ENCODE data around the gene PHYKPL. TPM values are rescaled to one million over a fixed set of nuclear protein-coding genes. Genes with fewer than 3 reads are reported as not detected.

Gene PHYKPL
- total RNA-seq, 1 experiment from 2014 or later = 48.8 TPM

DNA sequence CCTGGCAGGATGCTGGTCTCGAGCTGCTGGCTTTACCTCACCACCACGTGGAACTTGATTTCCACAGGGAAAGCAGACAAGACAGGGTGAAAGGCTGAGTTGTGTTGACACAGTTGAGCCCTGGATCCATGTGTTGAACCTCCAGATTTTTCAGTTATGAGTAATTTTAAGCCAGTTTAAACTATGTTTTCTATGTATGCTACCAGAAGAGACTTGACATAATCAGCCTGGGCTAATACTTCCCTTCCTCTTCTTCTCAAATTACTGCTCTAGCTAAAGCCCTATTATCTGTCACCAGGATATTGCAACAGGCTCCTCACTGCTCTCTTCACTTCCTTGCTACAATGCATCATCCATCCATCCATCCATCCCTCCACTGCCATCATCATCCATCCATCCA lies 12.0 kb upstream of the PHYKPL start:
- H3K4me1 Mint-ChIP-seq = peaks cover 3% of the 10 kb centered on the region in 2 experiments
- Histone ChIP-seq H4K5ac (ENCODE audit: insufficient read length, low read depth, low read length) (no peak overlapping the region), H3K14ac (ENCODE audit: insufficient read depth, low read length) (no peak overlapping the region), H2BK120ac (ENCODE audit: low read depth, low read length, poor library complexity, severe bottlenecking) (no peak overlapping the region), H3K9ac (ENCODE audit: extremely low read depth, insufficient read length, low read length) (no peak overlapping the region), H4K8ac (replicated peaks; ENCODE audit: insufficient read length, low read depth, low read length) (no peak overlapping the region), H3K4ac (ENCODE audit: low read depth, low read length) (no peak overlapping the region), H3K79me1 (ENCODE audit: insufficient read depth, low read depth, low read length, poor library complexity, severe bottlenecking) (no peaks in the 10 kb centered on the region), H3K27me3 (ENCODE audit: insufficient read depth, low read length) (no peaks in the 10 kb centered on the region), H3K4me2 (ENCODE audit: insufficient read depth, insufficient read length, low read length) (no peak overlapping the region), H3K56ac (ENCODE audit: insufficient read length, low read depth, low read length) (no peak overlapping the region), H3K18ac (ENCODE audit: insufficient read length, low read depth, low read length) (no peak overlapping the region), H2AK5ac (ENCODE audit: insufficient read length, low read length) (no peak overlapping the region), H2BK15ac (ENCODE audit: low read depth, low read length) (no peak overlapping the region), H4K91ac (ENCODE audit: insufficient read length, low read depth, low read length) (no peak overlapping the region), H3T11ph (ENCODE audit: low read length) (no peak overlapping the region), H2BK5ac (ENCODE audit: insufficient read length, low read length) (no peak overlapping the region), H3K4me1 (ENCODE audit: insufficient read depth, low read length) (no peaks in the 10 kb centered on the region), H3K23me2 (ENCODE audit: insufficient read length, low read depth, low read length, poor library complexity, severe bottlenecking) (peaks cover 4% of the 10 kb centered on the region), H4K20me1 (ENCODE audit: control insufficient read depth, insufficient read depth, insufficient read length) (peaks cover 2% of the 10 kb centered on the region), H3K27ac (ENCODE audit: insufficient read length, low read depth, low read length) (no peak overlapping the region), H3K9me3 (ENCODE audit: control insufficient read depth, low read depth, low read length) (no peaks in the 10 kb centered on the region), H2AFZ (ENCODE audit: low read length) (no peak overlapping the region), H3K23ac (ENCODE audit: insufficient read length, low read depth, low read length) (no peak overlapping the region), H3K79me2 (ENCODE audit: insufficient read depth, low read length) (no peaks in the 10 kb centered on the region), H2BK12ac (ENCODE audit: insufficient read length, low read depth, low read length) (no peak overlapping the region), H2BK20ac (ENCODE audit: low read depth, low read length, poor library complexity, severe bottlenecking) (no peak overlapping the region)
- no peak for TF ChIP-seq CTCF (conservative IDR thresholded peaks at IDR 0.05)
- no CpG with 5 or more reads among the region's 2 CpGs for WGBS (ENCODE audit: extremely low coverage, insufficient read length, low lambda C conversion rate)
- H3K36me3 Mint-ChIP-seq (ENCODE audit: insufficient read depth in 1 of 3, low read depth in 3 of 3) = no peaks in the 10 kb centered on the region
- no peak for DNase-seq
- peaks cover 16% of the 10 kb centered on the region for H3K27me3 Mint-ChIP-seq (ENCODE audit: low read depth)
- no peaks in the 10 kb centered on the region; a peak in 2 of 5 replicates for H3K9me3 Mint-ChIP-seq
- H3K4me3 Mint-ChIP-seq = no peak overlapping the region
- no peak overlapping the region for H3K27ac Mint-ChIP-seq
